Measurements from ENCODE around the gene MBOAT1. TPM values are rescaled to one million over a fixed set of nuclear protein-coding genes. Genes with fewer than 3 reads are reported as not detected.
A peak's percentile ranks its signal among the peaks of the same experiment; 100 is the strongest.

Gene MBOAT1
- total RNA-seq, 1 donor from 2014 or later: 16.3 TPM

GRCh38 chr6:20113649-20114224, 98.5 kb downstream of the MBOAT1 start:
- Histone ChIP-seq H3K4me3 (ENCODE audit: low read depth, low read length) (no peak overlapping the region), H3K36me3 (ENCODE audit: control insufficient read depth, insufficient read depth, low read length) (no peaks in the 10 kb centered on the region), H3K27me3 (ENCODE audit: control insufficient read depth, insufficient read depth, low read length) (no peaks in the 10 kb centered on the region)
- no peak for TF ChIP-seq CTCF (IDR thresholded peaks at IDR 0.05; ENCODE audit: insufficient read depth, low read length, severe bottlenecking)
- no peak for DNase-seq (ENCODE audit: low read depth)
- no peak for FAIRE-seq

GRCh38 chr6:20112841-20113240, 99.4 kb downstream of the MBOAT1 start:
- DNase-seq (ENCODE audit: low read depth): no peak
- no peaks in the 10 kb centered on the region for H3K27me3 ChIP-seq (ENCODE audit: control insufficient read depth, insufficient read depth, low read length)
- no peaks in the 10 kb centered on the region for H3K36me3 ChIP-seq (ENCODE audit: control insufficient read depth, insufficient read depth, low read length)
- no peak overlapping the region for H3K4me3 ChIP-seq (ENCODE audit: low read depth, low read length)
- TF ChIP-seq CTCF (IDR thresholded peaks at IDR 0.05; ENCODE audit: insufficient read depth, low read length, severe bottlenecking): no peak
- peak; percentile 7 for FAIRE-seq

GRCh38 chr6:20112241-20112640, 100.0 kb downstream of the MBOAT1 start:
- Histone ChIP-seq H3K36me3 (ENCODE audit: control insufficient read depth, insufficient read depth, low read length) (no peaks in the 10 kb centered on the region), H3K4me3 (ENCODE audit: low read depth, low read length) (no peak overlapping the region), H3K27me3 (ENCODE audit: control insufficient read depth, insufficient read depth, low read length) (no peaks in the 10 kb centered on the region)
- no peak for FAIRE-seq
- no peak for TF ChIP-seq CTCF (IDR thresholded peaks at IDR 0.05; ENCODE audit: insufficient read depth, low read length, severe bottlenecking)
- no peak for DNase-seq (ENCODE audit: low read depth)

GRCh38 chr6:20110478-20110877, 101.8 kb downstream of the MBOAT1 start:
- no peaks in the 10 kb centered on the region for H3K27me3 ChIP-seq (ENCODE audit: control insufficient read depth, insufficient read depth, low read length)
- no peak for FAIRE-seq
- no peak for TF ChIP-seq CTCF (IDR thresholded peaks at IDR 0.05; ENCODE audit: insufficient read depth, low read length, severe bottlenecking)
- no peaks in the 10 kb centered on the region for H3K36me3 ChIP-seq (ENCODE audit: control insufficient read depth, insufficient read depth, low read length)
- DNase-seq (ENCODE audit: low read depth): no peak
- no peak overlapping the region for H3K4me3 ChIP-seq (ENCODE audit: low read depth, low read length)

- Histone ChIP-seq H3K36me3 (ENCODE audit: control insufficient read depth, insufficient read depth, low read length) (no peaks in the 10 kb centered on the region), H3K4me3 (ENCODE audit: low read depth, low read length) (no peak overlapping the region), H3K27me3 (ENCODE audit: control insufficient read depth, insufficient read depth, low read length) (no peaks in the 10 kb centered on the region)
- DNase-seq (ENCODE audit: low read depth) (no peak), FAIRE-seq (no peak)
- TF ChIP-seq CTCF (IDR thresholded peaks at IDR 0.05; ENCODE audit: insufficient read depth, low read length, severe bottlenecking): no peak
These were observed 102.7 kb downstream of the MBOAT1 start for GRCh38 chr6:20109526-20109925.

- DNase-seq (ENCODE audit: low read depth): no peak
- H3K36me3 ChIP-seq (ENCODE audit: control insufficient read depth, insufficient read depth, low read length): no peaks in the 10 kb centered on the region
- no peak for FAIRE-seq
- TF ChIP-seq CTCF (IDR thresholded peaks at IDR 0.05; ENCODE audit: insufficient read depth, low read length, severe bottlenecking): no peak
- H3K4me3 ChIP-seq (ENCODE audit: low read depth, low read length): no peak overlapping the region
- H3K27me3 ChIP-seq (ENCODE audit: control insufficient read depth, insufficient read depth, low read length): no peaks in the 10 kb centered on the region
These were observed 106.4 kb downstream of the MBOAT1 start for GRCh38 chr6:20105838-20106237.
